Measurements from ENCODE around the gene ARMH4. TPM values are rescaled to one million over a fixed set of nuclear protein-coding genes. Genes with fewer than 3 reads are reported as not detected.
A peak's percentile ranks its signal among the peaks of the same experiment; 100 is the strongest.

The ARMH4 gene
- total and polyA plus RNA-seq, 5 donors from 2014 or later = 0.27 to 1.0 (median 0.78) TPM; not detected in 1

GRCh38 chr14:58060898-58061297, 91.1 kb downstream of the ARMH4 start:
- Mint-ChIP-seq H3K36me3 (no peaks in the 10 kb centered on the region), H3K27me3 (peaks cover 15% of the 10 kb centered on the region), H3K4me3 (no peak overlapping the region), H3K9me3 (peaks cover 0 to 3% (median 0%) of the 10 kb centered on the region in 7 donors), H3K4me1 (no peaks in the 10 kb centered on the region), H3K27ac (no peak overlapping the region)
- H3K4me3 ChIP-seq (ENCODE audit: low read depth, low read length) = no peak overlapping the region
- DNase-seq (no peak), ATAC-seq (ENCODE audit: low read depth in 2 of 2) (no peak)
- no peak overlapping the region for H3K27ac ChIP-seq (ENCODE audit: insufficient read depth, low read length, poor library complexity, severe bottlenecking)
- no peaks in the 10 kb centered on the region for H3K36me3 ChIP-seq (ENCODE audit: control insufficient read depth, insufficient read depth, low read length)
- no peaks in the 10 kb centered on the region for H3K4me1 ChIP-seq (ENCODE audit: control insufficient read depth, insufficient read depth, low read length, poor library complexity, severe bottlenecking)
- H3K9me3 ChIP-seq (ENCODE audit: control insufficient read depth in 2 of 2, low read length in 2 of 2) = no peaks in the 10 kb centered on the region
- peaks cover 10% of the 10 kb centered on the region for H3K27me3 ChIP-seq (ENCODE audit: control insufficient read depth, insufficient read depth, low read length)

- ATAC-seq (ENCODE audit: low read depth in 2 of 2) (no peak), DNase-seq (no peak)
- Mint-ChIP-seq H3K9me3 (peaks cover 0 to 5% (median 0%) of the 10 kb centered on the region in 7 donors), H3K27ac (no peak overlapping the region), H3K36me3 (no peaks in the 10 kb centered on the region), H3K4me3 (no peak overlapping the region), H3K4me1 (no peaks in the 10 kb centered on the region), H3K27me3 (peaks cover 16% of the 10 kb centered on the region)
- H3K9me3 ChIP-seq (ENCODE audit: control insufficient read depth in 2 of 2, low read length in 2 of 2) = no peaks in the 10 kb centered on the region
- no peaks in the 10 kb centered on the region for H3K4me1 ChIP-seq (ENCODE audit: control insufficient read depth, insufficient read depth, low read length, poor library complexity, severe bottlenecking)
- H3K27me3 ChIP-seq (ENCODE audit: control insufficient read depth, insufficient read depth, low read length) = peaks cover 10% of the 10 kb centered on the region
- H3K27ac ChIP-seq (ENCODE audit: insufficient read depth, low read length, poor library complexity, severe bottlenecking) = no peak overlapping the region
- no peaks in the 10 kb centered on the region for H3K36me3 ChIP-seq (ENCODE audit: control insufficient read depth, insufficient read depth, low read length)
- H3K4me3 ChIP-seq (ENCODE audit: low read depth, low read length) = no peak overlapping the region
Measured at GRCh38 chr14:58060077-58060476, 91.9 kb downstream of the ARMH4 start.

GRCh38 chr14:58059126-58059525, 92.9 kb downstream of the ARMH4 start:
- Mint-ChIP-seq H3K27ac (peak overlapping the region in 1 of 3 donors; percentile 52), H3K4me3 (no peak overlapping the region), H3K27me3 (peaks cover 24% of the 10 kb centered on the region), H3K4me1 (no peaks in the 10 kb centered on the region), H3K36me3 (no peaks in the 10 kb centered on the region), H3K9me3 (peaks cover 0 to 5% (median 0%) of the 10 kb centered on the region in 7 donors)
- no peak overlapping the region for H3K27ac ChIP-seq (ENCODE audit: insufficient read depth, low read length, poor library complexity, severe bottlenecking)
- no peak overlapping the region for H3K4me3 ChIP-seq (ENCODE audit: low read depth, low read length)
- no peaks in the 10 kb centered on the region for H3K36me3 ChIP-seq (ENCODE audit: control insufficient read depth, insufficient read depth, low read length)
- H3K4me1 ChIP-seq (ENCODE audit: control insufficient read depth, insufficient read depth, low read length, poor library complexity, severe bottlenecking) = no peaks in the 10 kb centered on the region
- H3K9me3 ChIP-seq (ENCODE audit: control insufficient read depth in 2 of 2, low read length in 2 of 2) = no peaks in the 10 kb centered on the region
- no peak for ATAC-seq (ENCODE audit: low read depth in 2 of 2)
- DNase-seq = no peak
- H3K27me3 ChIP-seq (ENCODE audit: control insufficient read depth, insufficient read depth, low read length) = peaks cover 10% of the 10 kb centered on the region

- no peak for DNase-seq
- H3K27me3 ChIP-seq (ENCODE audit: control insufficient read depth, insufficient read depth, low read length) = peaks cover 12% of the 10 kb centered on the region
- no peaks in the 10 kb centered on the region for H3K9me3 ChIP-seq (ENCODE audit: control insufficient read depth in 2 of 2, low read length in 2 of 2)
- H3K36me3 ChIP-seq (ENCODE audit: control insufficient read depth, insufficient read depth, low read length) = no peaks in the 10 kb centered on the region
- Mint-ChIP-seq H3K36me3 (no peaks in the 10 kb centered on the region), H3K27me3 (peaks cover 24% of the 10 kb centered on the region), H3K4me3 (no peak overlapping the region), H3K27ac (no peak overlapping the region), H3K4me1 (peaks cover 0 to 3% (median 0%) of the 10 kb centered on the region in 4 donors), H3K9me3 (peaks cover 0 to 3% (median 0%) of the 10 kb centered on the region in 7 donors)
- H3K4me3 ChIP-seq (ENCODE audit: low read depth, low read length) = no peak overlapping the region
- ATAC-seq (ENCODE audit: low read depth in 2 of 2) = no peak
- no peak overlapping the region for H3K27ac ChIP-seq (ENCODE audit: insufficient read depth, low read length, poor library complexity, severe bottlenecking)
- H3K4me1 ChIP-seq (ENCODE audit: control insufficient read depth, insufficient read depth, low read length, poor library complexity, severe bottlenecking) = no peaks in the 10 kb centered on the region
Measured at GRCh38 chr14:58055497-58056010, 96.5 kb downstream of the ARMH4 start.

GRCh38 chr14:58054100-58054499, 97.9 kb downstream of the ARMH4 start:
- no peaks in the 10 kb centered on the region for H3K36me3 ChIP-seq (ENCODE audit: control insufficient read depth, insufficient read depth, low read length)
- no peak overlapping the region for H3K27ac ChIP-seq (ENCODE audit: insufficient read depth, low read length, poor library complexity, severe bottlenecking)
- ATAC-seq (ENCODE audit: low read depth in 2 of 2) = no peak
- Mint-ChIP-seq H3K27ac (no peak overlapping the region), H3K9me3 (peaks cover 0 to 2% (median 0%) of the 10 kb centered on the region in 7 donors), H3K36me3 (no peaks in the 10 kb centered on the region), H3K27me3 (peaks cover 19% of the 10 kb centered on the region), H3K4me1 (peaks cover 0 to 3% (median 0%) of the 10 kb centered on the region in 4 donors), H3K4me3 (no peak overlapping the region)
- H3K4me1 ChIP-seq (ENCODE audit: control insufficient read depth, insufficient read depth, low read length, poor library complexity, severe bottlenecking) = no peaks in the 10 kb centered on the region
- no peak for DNase-seq
- H3K27me3 ChIP-seq (ENCODE audit: control insufficient read depth, insufficient read depth, low read length) = peaks cover 12% of the 10 kb centered on the region
- no peaks in the 10 kb centered on the region for H3K9me3 ChIP-seq (ENCODE audit: control insufficient read depth in 2 of 2, low read length in 2 of 2)
- no peak overlapping the region for H3K4me3 ChIP-seq (ENCODE audit: low read depth, low read length)

- Mint-ChIP-seq H3K4me3 (no peak overlapping the region), H3K4me1 (peaks cover 0 to 5% (median 2%) of the 10 kb centered on the region in 4 donors), H3K9me3 (peaks cover 0 to 4% (median 0%) of the 10 kb centered on the region in 7 donors), H3K27ac (no peak overlapping the region), H3K27me3 (peaks cover 4% of the 10 kb centered on the region), H3K36me3 (no peaks in the 10 kb centered on the region)
- no peak overlapping the region for H3K27ac ChIP-seq (ENCODE audit: insufficient read depth, low read length, poor library complexity, severe bottlenecking)
- no peak overlapping the region for H3K4me3 ChIP-seq (ENCODE audit: low read depth, low read length)
- no peaks in the 10 kb centered on the region for H3K4me1 ChIP-seq (ENCODE audit: control insufficient read depth, insufficient read depth, low read length, poor library complexity, severe bottlenecking)
- peaks cover 0 to 2% of the 10 kb centered on the region in 2 experiments for H3K9me3 ChIP-seq (ENCODE audit: control insufficient read depth in 2 of 2, low read length in 2 of 2)
- ATAC-seq (ENCODE audit: low read depth in 2 of 2) (no peak), DNase-seq (no peak)
- no peaks in the 10 kb centered on the region for H3K36me3 ChIP-seq (ENCODE audit: control insufficient read depth, insufficient read depth, low read length)
- H3K27me3 ChIP-seq (ENCODE audit: control insufficient read depth, insufficient read depth, low read length) = no peaks in the 10 kb centered on the region
Measured at GRCh38 chr14:58048219-58048618, 103.8 kb downstream of the ARMH4 start.

- Histone ChIP-seq H3K36me3 (ENCODE audit: control insufficient read depth, insufficient read depth, low read length) (no peaks in the 10 kb centered on the region), H3K27ac (ENCODE audit: insufficient read depth, low read length, poor library complexity, severe bottlenecking) (no peak overlapping the region), H3K27me3 (ENCODE audit: control insufficient read depth, insufficient read depth, low read length) (no peaks in the 10 kb centered on the region), H3K4me3 (ENCODE audit: low read depth, low read length) (no peak overlapping the region), H3K9me3 (ENCODE audit: control insufficient read depth in 2 of 2, low read length in 2 of 2) (no peaks in the 10 kb centered on the region), H3K4me1 (ENCODE audit: control insufficient read depth, insufficient read depth, low read length, poor library complexity, severe bottlenecking) (no peaks in the 10 kb centered on the region)
- ATAC-seq (ENCODE audit: low read depth in 2 of 2) (no peak), DNase-seq (no peak)
- Mint-ChIP-seq H3K27ac (no peak overlapping the region), H3K4me3 (no peak overlapping the region), H3K36me3 (no peaks in the 10 kb centered on the region), H3K27me3 (peaks cover 6% of the 10 kb centered on the region), H3K4me1 (no peaks in the 10 kb centered on the region), H3K9me3 (peaks cover 0 to 3% (median 0%) of the 10 kb centered on the region in 7 donors)
Measured at GRCh38 chr14:58027904-58028303, 124.1 kb downstream of the ARMH4 start.

GRCh38 chr14:58026967-58027366, 125.0 kb downstream of the ARMH4 start:
- H3K9me3 ChIP-seq (ENCODE audit: control insufficient read depth in 2 of 2, low read length in 2 of 2) = no peaks in the 10 kb centered on the region
- H3K4me1 Mint-ChIP-seq = no peaks in the 10 kb centered on the region
- H3K27ac Mint-ChIP-seq = no peak overlapping the region
- H3K36me3 ChIP-seq (ENCODE audit: control insufficient read depth, insufficient read depth, low read length) = no peaks in the 10 kb centered on the region
- H3K4me3 Mint-ChIP-seq = no peak overlapping the region
- DNase-seq (no peak), ATAC-seq (ENCODE audit: low read depth in 2 of 2) (no peak)
- no peaks in the 10 kb centered on the region for H3K36me3 Mint-ChIP-seq
- H3K27me3 ChIP-seq (ENCODE audit: control insufficient read depth, insufficient read depth, low read length) = no peaks in the 10 kb centered on the region
- no peaks in the 10 kb centered on the region for H3K4me1 ChIP-seq (ENCODE audit: control insufficient read depth, insufficient read depth, low read length, poor library complexity, severe bottlenecking)
- peaks cover 6% of the 10 kb centered on the region for H3K27me3 Mint-ChIP-seq
- peaks cover 0 to 3% (median 0%) of the 10 kb centered on the region in 7 donors for H3K9me3 Mint-ChIP-seq
- no peak overlapping the region for H3K4me3 ChIP-seq (ENCODE audit: low read depth, low read length)
- H3K27ac ChIP-seq (ENCODE audit: insufficient read depth, low read length, poor library complexity, severe bottlenecking) = no peak overlapping the region
